Endothelial cell (in vitro differentiated cells): ENCODE results near the gene CHN2. TPM values are rescaled to one million over a fixed set of nuclear protein-coding genes. Genes with fewer than 3 reads are reported as not detected.

Experiments
- DNase-seq: peaks from one replicate; pipeline ENCODE4 v3.0.0; 2021; ENCODE audit warnings: low spot score
- H3K27ac Mint-ChIP-seq: one replicate; pipeline ENCODE4 v1.8.0; 2021; ENCODE audit warnings: mixed read lengths, inconsistent platforms; ENCODE audit not compliant: unreplicated experiment
- H3K27me3 Mint-ChIP-seq: one replicate; pipeline ENCODE4 v1.8.0; 2021; ENCODE audit warnings: mild to moderate bottlenecking, moderate library complexity, mixed read lengths, inconsistent platforms; ENCODE audit not compliant: unreplicated experiment
- H3K36me3 Mint-ChIP-seq: one replicate; pipeline ENCODE4 v1.8.0; 2021; ENCODE audit warnings: mild to moderate bottlenecking, low read depth, mixed read lengths, inconsistent platforms; ENCODE audit not compliant: unreplicated experiment
- H3K4me1 Mint-ChIP-seq: one replicate; pipeline ENCODE4 v1.8.0; 2021; ENCODE audit warnings: mild to moderate bottlenecking, mixed read lengths, inconsistent platforms; ENCODE audit not compliant: unreplicated experiment
- H3K4me3 Mint-ChIP-seq: one replicate; pipeline ENCODE4 v1.8.0; 2021; ENCODE audit warnings: mild to moderate bottlenecking, mixed read lengths, inconsistent platforms; ENCODE audit not compliant: unreplicated experiment
- H3K9me3 Mint-ChIP-seq: one replicate; pipeline ENCODE4 v1.8.0; 2021; ENCODE audit warnings: mixed read lengths, inconsistent platforms; ENCODE audit not compliant: unreplicated experiment
- total RNA-seq: library from RNA; stranded (reverse); fragmentation: NEBNext Ultra II Directional; extraction: Animal tissue kit (Norgen Biotek cat#: 25700); gene quantifications from one replicate; pipeline ENCODE4 v1.2.1, GENCODE V29; 2021; ENCODE audit not compliant: unreplicated experiment
- TF ChIP-seq, protein P1 (sequence below): fragments of 200-600 bp; sonication (generic); IDR thresholded peaks from one replicate; pipeline ENCODE4 v1.5.0; 2021; ENCODE audit warnings: antibody characterized with exemption; ENCODE audit not compliant: unreplicated experiment

The CHN2 gene
- total RNA-seq, 1 donor from 2014 or later, result 3.4 TPM

DNA sequence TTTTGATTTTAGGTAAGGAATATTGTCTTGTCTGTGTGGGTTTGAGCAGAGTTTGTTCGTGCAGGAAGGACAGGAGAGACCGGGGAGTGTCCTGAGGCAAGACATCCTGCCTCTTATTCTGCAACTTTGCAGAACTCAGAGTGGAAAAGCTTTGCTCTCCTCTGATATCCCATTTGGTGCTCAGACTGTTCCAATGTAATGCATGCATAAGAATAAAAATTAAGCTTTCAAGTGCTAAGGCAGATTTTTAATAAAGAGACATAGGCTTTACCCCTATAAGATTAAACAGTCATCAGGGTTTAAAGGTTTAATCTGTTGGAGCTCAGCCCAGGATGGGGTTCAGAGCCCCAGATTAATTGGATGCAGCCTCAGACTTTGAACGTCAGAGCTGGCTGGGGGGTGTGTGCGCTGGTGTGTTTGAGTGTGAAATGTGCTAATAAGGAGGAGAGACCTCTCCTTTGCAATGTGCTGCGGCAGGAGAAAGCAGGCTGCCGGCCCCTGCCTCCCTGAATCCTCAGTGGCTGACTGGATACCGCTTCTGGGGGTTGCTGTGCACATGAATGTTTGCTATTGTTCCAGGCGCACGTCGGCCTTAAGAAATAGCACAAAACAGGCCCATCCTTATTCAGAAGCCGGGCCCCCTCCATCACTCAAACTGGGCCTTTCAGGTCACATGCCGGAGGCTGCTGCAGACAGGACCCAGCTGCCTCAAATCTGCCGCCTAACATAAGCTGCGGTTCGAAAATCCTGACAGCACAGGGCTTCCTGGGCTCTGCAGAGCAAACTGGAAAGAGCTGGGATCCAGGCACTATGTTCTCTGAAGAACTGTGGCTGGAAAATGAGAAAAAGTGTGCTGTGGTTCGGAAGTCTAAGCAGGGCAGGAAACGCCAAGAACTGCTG is 285.0 kb downstream of the CHN2 start:
- TF ChIP-seq, protein P1, sequence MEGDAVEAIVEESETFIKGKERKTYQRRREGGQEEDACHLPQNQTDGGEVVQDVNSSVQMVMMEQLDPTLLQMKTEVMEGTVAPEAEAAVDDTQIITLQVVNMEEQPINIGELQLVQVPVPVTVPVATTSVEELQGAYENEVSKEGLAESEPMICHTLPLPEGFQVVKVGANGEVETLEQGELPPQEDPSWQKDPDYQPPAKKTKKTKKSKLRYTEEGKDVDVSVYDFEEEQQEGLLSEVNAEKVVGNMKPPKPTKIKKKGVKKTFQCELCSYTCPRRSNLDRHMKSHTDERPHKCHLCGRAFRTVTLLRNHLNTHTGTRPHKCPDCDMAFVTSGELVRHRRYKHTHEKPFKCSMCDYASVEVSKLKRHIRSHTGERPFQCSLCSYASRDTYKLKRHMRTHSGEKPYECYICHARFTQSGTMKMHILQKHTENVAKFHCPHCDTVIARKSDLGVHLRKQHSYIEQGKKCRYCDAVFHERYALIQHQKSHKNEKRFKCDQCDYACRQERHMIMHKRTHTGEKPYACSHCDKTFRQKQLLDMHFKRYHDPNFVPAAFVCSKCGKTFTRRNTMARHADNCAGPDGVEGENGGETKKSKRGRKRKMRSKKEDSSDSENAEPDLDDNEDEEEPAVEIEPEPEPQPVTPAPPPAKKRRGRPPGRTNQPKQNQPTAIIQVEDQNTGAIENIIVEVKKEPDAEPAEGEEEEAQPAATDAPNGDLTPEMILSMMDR, result no peak
- H3K4me1 Mint-ChIP-seq, result peaks cover 2% of the 10 kb centered on the region
- H3K4me3 Mint-ChIP-seq, result no peak overlapping the region
- no peaks in the 10 kb centered on the region for H3K9me3 Mint-ChIP-seq
- no peak overlapping the region for H3K27ac Mint-ChIP-seq
- peaks cover 5% of the 10 kb centered on the region for H3K27me3 Mint-ChIP-seq
- DNase-seq, result no peak
- H3K36me3 Mint-ChIP-seq, result no peaks in the 10 kb centered on the region

DNA sequence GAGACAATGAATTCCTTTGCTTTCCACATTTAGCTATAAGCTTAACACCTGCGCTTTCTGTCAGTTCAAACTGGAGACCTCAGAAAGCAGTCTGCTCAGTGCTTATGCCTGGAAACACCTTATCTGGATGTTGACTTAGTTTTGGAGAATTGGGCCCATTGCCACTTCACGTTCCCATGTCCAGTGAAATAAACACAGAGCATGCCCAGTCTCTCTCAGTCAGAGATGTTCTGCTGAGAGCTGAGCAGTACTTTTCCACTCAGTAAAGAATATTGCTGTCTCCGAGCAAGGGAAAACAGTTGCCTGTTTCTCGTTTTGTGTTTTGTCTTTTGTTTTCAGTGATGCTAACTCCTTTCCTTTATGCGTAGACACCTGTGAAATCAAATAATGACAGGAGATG is 285.9 kb downstream of the CHN2 start:
- no peak for DNase-seq
- H3K9me3 Mint-ChIP-seq, result no peaks in the 10 kb centered on the region
- no peak overlapping the region for H3K4me3 Mint-ChIP-seq
- H3K27me3 Mint-ChIP-seq, result peaks cover 5% of the 10 kb centered on the region
- TF ChIP-seq, protein P1, result no peak
- H3K36me3 Mint-ChIP-seq, result no peaks in the 10 kb centered on the region
- H3K4me1 Mint-ChIP-seq, result peaks cover 6% of the 10 kb centered on the region
- H3K27ac Mint-ChIP-seq, result no peak overlapping the region

DNA sequence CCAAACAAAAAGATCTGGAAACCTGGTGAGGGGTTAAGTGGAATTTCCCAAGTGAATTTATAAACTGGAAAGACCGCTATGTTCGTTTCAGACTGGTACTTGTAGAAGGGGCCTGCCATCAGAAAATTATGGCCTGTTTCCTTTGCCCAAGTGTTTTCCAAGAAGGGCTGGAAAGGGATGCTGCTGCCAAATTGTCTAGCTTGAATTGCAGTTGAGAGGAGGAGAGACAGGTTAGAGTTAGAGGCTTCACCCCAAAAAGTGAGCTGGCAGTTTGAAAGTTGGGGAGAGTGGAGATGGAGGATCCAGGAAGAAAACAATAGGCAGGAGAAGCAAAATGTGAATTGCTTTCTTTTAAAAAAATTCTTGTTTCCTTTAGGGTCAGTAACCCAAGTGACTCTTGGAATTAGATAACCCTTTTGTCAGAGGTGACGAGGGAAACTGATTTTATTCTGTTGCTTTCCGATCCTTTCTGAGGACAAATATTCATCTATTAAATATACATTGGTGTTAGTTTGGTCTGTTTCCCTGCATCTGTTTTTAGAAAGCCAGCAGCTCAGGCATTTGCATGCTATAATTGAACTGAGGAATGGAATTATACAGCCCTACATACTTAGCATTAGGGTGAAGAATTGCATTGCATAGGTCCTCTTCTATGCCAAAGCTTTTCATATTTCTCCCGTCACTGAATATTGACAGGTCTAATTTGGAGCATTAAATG is 286.5 kb downstream of the CHN2 start:
- Mint-ChIP-seq H3K27ac (no peak overlapping the region), H3K36me3 (no peaks in the 10 kb centered on the region), H3K4me1 (peaks cover 12% of the 10 kb centered on the region), H3K27me3 (peaks cover 6% of the 10 kb centered on the region), H3K4me3 (no peak overlapping the region), H3K9me3 (no peaks in the 10 kb centered on the region)
- no peak for DNase-seq
- TF ChIP-seq, protein P1, result no peak

DNA sequence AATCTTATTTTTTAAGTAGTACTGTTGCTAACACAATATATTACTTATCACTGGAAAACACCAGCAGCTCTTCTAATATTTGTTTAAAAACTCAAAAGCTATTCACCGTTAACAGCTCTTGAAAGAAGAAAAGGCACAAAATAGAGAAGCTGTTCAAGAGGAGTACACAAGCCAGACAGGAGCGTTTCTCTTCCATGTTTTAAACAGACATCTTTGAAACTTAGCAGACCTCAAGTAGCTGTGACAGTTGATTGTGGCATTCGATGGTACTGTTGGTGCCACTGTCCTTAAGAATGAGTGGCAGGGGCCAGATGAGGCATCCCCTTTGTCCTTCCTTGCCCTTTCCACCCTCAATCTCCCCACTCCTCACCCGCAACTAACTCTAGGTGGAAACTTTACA is 287.5 kb downstream of the CHN2 start:
- DNase-seq, result no peak
- Mint-ChIP-seq H3K27me3 (peaks cover 6% of the 10 kb centered on the region), H3K9me3 (no peaks in the 10 kb centered on the region), H3K4me1 (peaks cover 15% of the 10 kb centered on the region), H3K36me3 (no peaks in the 10 kb centered on the region), H3K27ac (no peak overlapping the region), H3K4me3 (no peak overlapping the region)
- TF ChIP-seq, protein P1, result no peak
